ENCODE results near the gene CSN2.
"Not testable (repeated sequence)": the region's sequence is repeated elsewhere in the genome, so short reads cannot be mapped to it uniquely, and the experiment has no call there.

The CSN2 gene

GRCh38 chr4:69965628-69966027 lies at the start of gene CSN2:
TSS of gene CSN2 (minus strand) at chr4:69965728. CDS start at chr4:69960995, 4,733 bp downstream.
- no peak for DNase-seq

- no peak for DNase-seq
Measured at GRCh38 chr4:70008771-70009170, 43.2 kb upstream of the CSN2 start.

GRCh38 chr4:70002507-70002906 lies 37.0 kb upstream of the CSN2 start:
- DNase-seq: no peak

GRCh38 chr4:70000711-70001110 lies 35.2 kb upstream of the CSN2 start:
- DNase-seq: no peak

- DNase-seq: no peak
Measured at GRCh38 chr4:69999420-69999819, 33.9 kb upstream of the CSN2 start.

- no peak for DNase-seq
Measured at GRCh38 chr4:69995526-69996016, 30.0 kb upstream of the CSN2 start, which contains the start of gene STATH. TSS of gene STATH (plus strand) at chr4:69995966. CDS start at chr4:69998438, 2,472 bp downstream.

- no peak for DNase-seq
Measured at GRCh38 chr4:69994782-69995181, 29.3 kb upstream of the CSN2 start.

GRCh38 chr4:69991016-69991415 lies 25.5 kb upstream of the CSN2 start:
- DNase-seq: no peak

- DNase-seq: no peak
Measured at GRCh38 chr4:69986663-69987062, 21.1 kb upstream of the CSN2 start.

- DNase-seq: no peak
Measured at GRCh38 chr4:69984030-69984443, 18.5 kb upstream of the CSN2 start.

GRCh38 chr4:69977582-69977981 lies 12.1 kb upstream of the CSN2 start:
- DNase-seq: no peak

GRCh38 chr4:69974631-69975030 lies 9.1 kb upstream of the CSN2 start:
- DNase-seq: no peak

- DNase-seq: no peak
Measured at GRCh38 chr4:69970071-69970470, 4.5 kb upstream of the CSN2 start.

- no peak for DNase-seq
Measured at GRCh38 chr4:69957209-69957608, 8.3 kb downstream of the CSN2 start.

GRCh38 chr4:69951602-69952001 lies 13.9 kb downstream of the CSN2 start:
- DNase-seq: no peak

GRCh38 chr4:69936566-69936965 lies 29.0 kb downstream of the CSN2 start:
- DNase-seq: no peak

GRCh38 chr4:69934150-69934549 lies 31.4 kb downstream of the CSN2 start:
- no peak for DNase-seq

GRCh38 chr4:69930768-69931167 lies 34.8 kb downstream of the CSN2 start, which contains the start of gene CSN1S1:
TSS of gene CSN1S1 (plus strand) at chr4:69931068. CDS start at chr4:69932556, 1,488 bp downstream.
- DNase-seq: no peak

GRCh38 chr4:69923782-69924410 lies 41.6 kb downstream of the CSN2 start:
- not testable (repeated sequence) for DNase-seq

- no peak for DNase-seq
Measured at GRCh38 chr4:69920874-69921273, 44.7 kb downstream of the CSN2 start.

- DNase-seq: no peak
Measured at GRCh38 chr4:69910016-69910782, 55.3 kb downstream of the CSN2 start.

- no peak for DNase-seq
Measured at GRCh38 chr4:69909195-69909594, 56.3 kb downstream of the CSN2 start.

GRCh38 chr4:69907151-69907550 lies 58.4 kb downstream of the CSN2 start:
- no peak for DNase-seq
